Measurements from ENCODE around the gene SWAP70. TPM values are rescaled to one million over a fixed set of nuclear protein-coding genes. Genes with fewer than 3 reads are reported as not detected.
"Not testable (repeated sequence)": the region's sequence is repeated elsewhere in the genome, so short reads cannot be mapped to it uniquely, and the experiment has no call there.

SWAP70 gene
- 10 to 100 TPM; 19.0 to 30.1 (median 23.1) TPM for total RNA-seq
- polyA plus RNA-seq: 10.4 TPM
- long read RNA-seq, donor 1, full-length matches to known transcripts: 70 of 87 reads
- long read RNA-seq, donor 1, partial matches to known transcripts: 4 of 87 reads
- long read RNA-seq, donor 1, other reads (novel, unspliced or antisense): 13 of 87 reads
- long read RNA-seq, donor 2, full-length matches to known transcripts: 13 of 17 reads
- long read RNA-seq, donor 2, partial matches to known transcripts: 4 of 17 reads
- long read RNA-seq, donor 2, other reads (novel, unspliced or antisense): 0 of 17 reads
- long read RNA-seq, donor 3, full-length matches to known transcripts: 163 of 213 reads
- long read RNA-seq, donor 3, partial matches to known transcripts: 42 of 213 reads
- long read RNA-seq, donor 3, other reads (novel, unspliced or antisense): 8 of 213 reads
- long read RNA-seq, donor 4, full-length matches to known transcripts: 18 of 24 reads
- long read RNA-seq, donor 4, partial matches to known transcripts: 5 of 24 reads
- long read RNA-seq, donor 4, other reads (novel, unspliced or antisense): 1 of 24 reads

- peak; percentile 98 to 99 for ATAC-seq
- 2% methylated on average over 38 of the region's 38 CpGs for WGBS
- Histone ChIP-seq H3K27me3 (ENCODE audit: control insufficient read depth, insufficient read depth) (no peaks in the 10 kb centered on the region), H3K27ac (ENCODE audit: low read length) (peak within 1 kb of the TSS; percentile 94), H3K9me3 (ENCODE audit: control insufficient read depth, low read length) (no peaks in the 10 kb centered on the region), H3K4me1 (ENCODE audit: control insufficient read depth, insufficient read depth, low read length) (no peaks in the 10 kb centered on the region), H3K4me3 (ENCODE audit: low read length) (peak within 1 kb of the TSS; percentile 80)
- peak; percentile 92 to 97 (median 97) for DNase-seq
- intact Hi-C loops (cut with DNase I): no loop called here
Observed at GRCh38 chr11:9663699-9664275, at the start of gene SWAP70. Gene SWAP70, plus strand, starts transcription at chr11:9664077. Its CDS starts 103 bp downstream, at chr11:9664180.

GRCh38 chr11:9615031-9615451, 48.8 kb upstream of the SWAP70 start:
- 75% methylated on average over 2 of the region's 2 CpGs for WGBS

GRCh38 chr11:9616042-9616675, 47.7 kb upstream of the SWAP70 start:
- WGBS: 56% methylated on average over 2 of the region's 2 CpGs
- no peak for DNase-seq
- intact Hi-C loops (cut with DNase I): loop anchor here in 1 of 4 donors (10.0 kb wide), 1 partner anchor 81 kb away; no protein-coding TSS in a partner anchor
- no peak for ATAC-seq
- Histone ChIP-seq H3K4me3 (ENCODE audit: low read length) (no peak overlapping the region), H3K27ac (ENCODE audit: low read length) (no peak overlapping the region), H3K9me3 (ENCODE audit: control insufficient read depth, low read length) (no peaks in the 10 kb centered on the region), H3K4me1 (ENCODE audit: control insufficient read depth, insufficient read depth, low read length) (no peaks in the 10 kb centered on the region), H3K27me3 (ENCODE audit: control insufficient read depth, insufficient read depth) (no peaks in the 10 kb centered on the region)

More at GRCh38 chr11:9615031-9615451, 48.8 kb upstream of the SWAP70 start:
- no peaks in the 10 kb centered on the region for H3K4me1 ChIP-seq (ENCODE audit: control insufficient read depth, insufficient read depth, low read length)
- no peaks in the 10 kb centered on the region for H3K27me3 ChIP-seq (ENCODE audit: control insufficient read depth, insufficient read depth)
- intact Hi-C loops (cut with DNase I): loop anchor here in 1 of 4 donors (10.0 kb wide), 1 partner anchor 80 kb away; no protein-coding TSS in a partner anchor
- no peak overlapping the region for H3K27ac ChIP-seq (ENCODE audit: low read length)
- H3K4me3 ChIP-seq (ENCODE audit: low read length): no peak overlapping the region
- no peaks in the 10 kb centered on the region for H3K9me3 ChIP-seq (ENCODE audit: control insufficient read depth, low read length)
- DNase-seq (no peak), ATAC-seq (no peak)

- intact Hi-C loops (cut with DNase I): loop anchor here in 1 of 4 donors (10.0 kb wide), 1 partner anchor 82 kb away; no protein-coding TSS in a partner anchor
Observed at GRCh38 chr11:9616858-9617257, 47.0 kb upstream of the SWAP70 start.

GRCh38 chr11:9617940-9618339, 45.9 kb upstream of the SWAP70 start:
- 68% methylated on average over 5 of the region's 5 CpGs for WGBS
- Histone ChIP-seq H3K4me3 (ENCODE audit: low read length) (no peak overlapping the region), H3K4me1 (ENCODE audit: control insufficient read depth, insufficient read depth, low read length) (no peaks in the 10 kb centered on the region), H3K27ac (ENCODE audit: low read length) (no peak overlapping the region), H3K9me3 (ENCODE audit: control insufficient read depth, low read length) (no peaks in the 10 kb centered on the region), H3K27me3 (ENCODE audit: control insufficient read depth, insufficient read depth) (no peaks in the 10 kb centered on the region)
- ATAC-seq: no peak
- DNase-seq: no peak
- intact Hi-C loops (cut with DNase I): loop anchor here in 1 of 4 donors (10.0 kb wide), 1 partner anchor 83 kb away; no protein-coding TSS in a partner anchor

More at GRCh38 chr11:9616858-9617257, 47.0 kb upstream of the SWAP70 start:
- DNase-seq: no peak
- Histone ChIP-seq H3K4me1 (ENCODE audit: control insufficient read depth, insufficient read depth, low read length) (no peaks in the 10 kb centered on the region), H3K4me3 (ENCODE audit: low read length) (no peak overlapping the region), H3K9me3 (ENCODE audit: control insufficient read depth, low read length) (no peaks in the 10 kb centered on the region), H3K27me3 (ENCODE audit: control insufficient read depth, insufficient read depth) (no peaks in the 10 kb centered on the region), H3K27ac (ENCODE audit: low read length) (no peak overlapping the region)
- no peak for ATAC-seq
- 97% methylated on average over 4 of the region's 4 CpGs for WGBS

- H3K9me3 ChIP-seq (ENCODE audit: control insufficient read depth, low read length): no peaks in the 10 kb centered on the region
- no peaks in the 10 kb centered on the region for H3K4me1 ChIP-seq (ENCODE audit: control insufficient read depth, insufficient read depth, low read length)
- no peaks in the 10 kb centered on the region for H3K27me3 ChIP-seq (ENCODE audit: control insufficient read depth, insufficient read depth)
- ATAC-seq (no peak), DNase-seq (no peak)
- WGBS: 96% methylated on average over 1 of the region's 1 CpG
- intact Hi-C loops (cut with DNase I): loop anchor here in 1 of 4 donors (10.0 kb wide), 1 partner anchor 84 kb away; no protein-coding TSS in a partner anchor
- H3K4me3 ChIP-seq (ENCODE audit: low read length): no peak overlapping the region
- no peak overlapping the region for H3K27ac ChIP-seq (ENCODE audit: low read length)
Observed at GRCh38 chr11:9619004-9619403, 44.9 kb upstream of the SWAP70 start.

GRCh38 chr11:9619971-9620370, 43.9 kb upstream of the SWAP70 start:
- Histone ChIP-seq H3K9me3 (ENCODE audit: control insufficient read depth, low read length) (no peaks in the 10 kb centered on the region), H3K27me3 (ENCODE audit: control insufficient read depth, insufficient read depth) (no peaks in the 10 kb centered on the region), H3K27ac (ENCODE audit: low read length) (no peak overlapping the region), H3K4me3 (ENCODE audit: low read length) (no peak overlapping the region), H3K4me1 (ENCODE audit: control insufficient read depth, insufficient read depth, low read length) (no peaks in the 10 kb centered on the region)
- no peak for DNase-seq
- intact Hi-C loops (cut with DNase I): loop anchor here in 1 of 4 donors (10.0 kb wide), 1 partner anchor 85 kb away; no protein-coding TSS in a partner anchor
- no peak for ATAC-seq

GRCh38 chr11:9622353-9622752, 41.5 kb upstream of the SWAP70 start:
- 80% methylated on average over 7 of the region's 7 CpGs for WGBS
- H3K4me1 ChIP-seq (ENCODE audit: control insufficient read depth, insufficient read depth, low read length); H3K4me3 ChIP-seq (ENCODE audit: low read length); H3K9me3 ChIP-seq (ENCODE audit: control insufficient read depth, low read length); DNase-seq; ATAC-seq; H3K27ac ChIP-seq (ENCODE audit: low read length); intact Hi-C loops (cut with DNase I); H3K27me3 ChIP-seq (ENCODE audit: control insufficient read depth, insufficient read depth): not testable (repeated sequence)

GRCh38 chr11:9623053-9623452, 40.8 kb upstream of the SWAP70 start:
- 97% methylated on average over 23 of the region's 23 CpGs for WGBS
- ATAC-seq; H3K27me3 ChIP-seq (ENCODE audit: control insufficient read depth, insufficient read depth); H3K4me1 ChIP-seq (ENCODE audit: control insufficient read depth, insufficient read depth, low read length); H3K9me3 ChIP-seq (ENCODE audit: control insufficient read depth, low read length); H3K4me3 ChIP-seq (ENCODE audit: low read length); H3K27ac ChIP-seq (ENCODE audit: low read length); intact Hi-C loops (cut with DNase I): not testable (repeated sequence)
- DNase-seq: peak in 1 of 3 donors; percentile 59

- DNase-seq: no peak
- H3K9me3 ChIP-seq (ENCODE audit: control insufficient read depth, low read length): no peaks in the 10 kb centered on the region
- ATAC-seq: no peak
- no peak overlapping the region for H3K4me3 ChIP-seq (ENCODE audit: low read length)
- intact Hi-C loops (cut with DNase I): no loop called here
- H3K27me3 ChIP-seq (ENCODE audit: control insufficient read depth, insufficient read depth): no peaks in the 10 kb centered on the region
- H3K4me1 ChIP-seq (ENCODE audit: control insufficient read depth, insufficient read depth, low read length): peaks cover 5% of the 10 kb centered on the region
- H3K27ac ChIP-seq (ENCODE audit: low read length): no peak overlapping the region
Observed at GRCh38 chr11:9624448-9624847, 39.4 kb upstream of the SWAP70 start.
